Omental fat pad (tissue), 4 donors: Measurements from ENCODE around the gene CALCOCO1. TPM values are rescaled to one million over a fixed set of nuclear protein-coding genes. Genes with fewer than 3 reads are reported as not detected.
"Not testable (repeated sequence)": the region's sequence is repeated elsewhere in the genome, so short reads cannot be mapped to it uniquely, and the experiment has no call there.

Source experiments
- ATAC-seq: fragments of 150-250 bp; one replicate; pipeline ENCODE4 v1.9.1; 2016; ENCODE audit warnings: mild to moderate bottlenecking, moderate library complexity; ENCODE audit not compliant: low FRiP score
- DNase-seq: peaks from one replicate; pipeline ENCODE4 v3.0.0-alpha.2; 2019; ENCODE audit warnings: low spot score
- total RNA-seq, 4 donors: library from RNA; depleted of rRNA; stranded (reverse); fragments of >200 nt; gene quantifications; one replicate each; pipeline ENCODE4 v1.1.0, GENCODE V29; 2016
- TF ChIP-seq, protein P1 (sequence below), 3 donors: fragments of 450-650 bp; IDR thresholded peaks; one replicate each; pipeline ENCODE4 v1.5.1; 2016 to 2017; ENCODE audit warnings: antibody characterized with exemption in 3 of 3, mild to moderate bottlenecking in 3 of 3, moderate library complexity in 2 of 3

CALCOCO1 gene
- total RNA-seq, 4 donors from 2014 or later: 183 to 262 (median 242) TPM

DNA sequence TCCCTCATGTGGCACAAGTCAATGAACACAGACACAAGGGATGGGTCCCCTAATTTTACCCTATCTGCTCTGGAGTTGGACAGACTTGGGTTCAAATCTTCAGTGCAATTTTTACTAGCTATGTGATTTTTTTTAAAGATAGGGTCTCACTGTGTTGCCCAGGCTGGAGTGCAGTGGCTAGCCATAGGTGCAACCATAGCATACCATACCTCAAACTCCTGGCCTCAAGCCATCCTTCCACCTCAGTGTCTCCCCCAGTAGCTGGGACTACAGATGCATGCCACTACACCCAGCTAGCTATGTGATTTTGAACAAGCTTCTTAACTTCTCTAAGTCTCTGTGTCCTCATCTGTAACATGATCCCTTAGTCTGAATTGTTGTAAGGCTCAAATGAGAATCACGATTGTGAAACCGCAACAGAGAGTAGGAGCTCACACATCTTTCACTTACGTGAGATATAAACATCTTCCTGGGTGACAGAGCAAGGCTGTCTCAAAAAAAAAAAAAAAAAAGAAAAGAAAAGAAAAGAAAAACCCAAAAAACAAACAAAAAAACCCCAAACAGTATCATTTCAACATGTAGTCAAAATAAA, 4.7 kb downstream of the CALCOCO1 start:
- TF ChIP-seq, protein P1, sequence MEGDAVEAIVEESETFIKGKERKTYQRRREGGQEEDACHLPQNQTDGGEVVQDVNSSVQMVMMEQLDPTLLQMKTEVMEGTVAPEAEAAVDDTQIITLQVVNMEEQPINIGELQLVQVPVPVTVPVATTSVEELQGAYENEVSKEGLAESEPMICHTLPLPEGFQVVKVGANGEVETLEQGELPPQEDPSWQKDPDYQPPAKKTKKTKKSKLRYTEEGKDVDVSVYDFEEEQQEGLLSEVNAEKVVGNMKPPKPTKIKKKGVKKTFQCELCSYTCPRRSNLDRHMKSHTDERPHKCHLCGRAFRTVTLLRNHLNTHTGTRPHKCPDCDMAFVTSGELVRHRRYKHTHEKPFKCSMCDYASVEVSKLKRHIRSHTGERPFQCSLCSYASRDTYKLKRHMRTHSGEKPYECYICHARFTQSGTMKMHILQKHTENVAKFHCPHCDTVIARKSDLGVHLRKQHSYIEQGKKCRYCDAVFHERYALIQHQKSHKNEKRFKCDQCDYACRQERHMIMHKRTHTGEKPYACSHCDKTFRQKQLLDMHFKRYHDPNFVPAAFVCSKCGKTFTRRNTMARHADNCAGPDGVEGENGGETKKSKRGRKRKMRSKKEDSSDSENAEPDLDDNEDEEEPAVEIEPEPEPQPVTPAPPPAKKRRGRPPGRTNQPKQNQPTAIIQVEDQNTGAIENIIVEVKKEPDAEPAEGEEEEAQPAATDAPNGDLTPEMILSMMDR (IDR thresholded peaks at IDR 0.05): no peak
- ATAC-seq: no peak
- DNase-seq: no peak

- no peak for DNase-seq
- ATAC-seq: no peak
- TF ChIP-seq, protein P1 (IDR thresholded peaks at IDR 0.05): no peak
These were observed 6.3 kb downstream of the CALCOCO1 start for GRCh38 chr12:53720946-53721345.

GRCh38 chr12:53719649-53720048, 7.6 kb downstream of the CALCOCO1 start:
- ATAC-seq (no peak), DNase-seq (no peak)
- TF ChIP-seq, protein P1 (IDR thresholded peaks at IDR 0.05): no peak

- ATAC-seq, DNase-seq: not testable (repeated sequence)
These were observed 8.7 kb downstream of the CALCOCO1 start for GRCh38 chr12:53718567-53718966.

DNA sequence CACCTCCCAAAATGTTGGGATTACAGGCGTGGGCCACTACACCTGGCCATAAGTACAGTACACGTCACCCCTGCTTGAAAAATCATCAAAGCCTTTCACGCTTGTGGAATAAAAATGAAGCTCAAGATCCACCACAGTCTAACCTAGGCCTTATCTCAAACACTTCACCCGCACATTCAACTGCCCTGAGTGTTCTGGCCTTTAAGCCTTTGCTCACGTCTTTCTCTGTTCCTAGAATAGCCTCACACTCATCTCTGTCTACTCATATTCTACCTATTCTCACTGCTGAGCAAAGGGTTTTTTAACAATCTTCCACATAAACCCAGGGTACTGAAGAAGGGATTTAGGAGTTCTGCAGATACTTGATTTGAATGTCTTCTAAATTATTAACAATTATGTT, 9.9 kb downstream of the CALCOCO1 start:
- DNase-seq (no peak), ATAC-seq (no peak)
- TF ChIP-seq, protein P1 (IDR thresholded peaks at IDR 0.05): no peak

DNA sequence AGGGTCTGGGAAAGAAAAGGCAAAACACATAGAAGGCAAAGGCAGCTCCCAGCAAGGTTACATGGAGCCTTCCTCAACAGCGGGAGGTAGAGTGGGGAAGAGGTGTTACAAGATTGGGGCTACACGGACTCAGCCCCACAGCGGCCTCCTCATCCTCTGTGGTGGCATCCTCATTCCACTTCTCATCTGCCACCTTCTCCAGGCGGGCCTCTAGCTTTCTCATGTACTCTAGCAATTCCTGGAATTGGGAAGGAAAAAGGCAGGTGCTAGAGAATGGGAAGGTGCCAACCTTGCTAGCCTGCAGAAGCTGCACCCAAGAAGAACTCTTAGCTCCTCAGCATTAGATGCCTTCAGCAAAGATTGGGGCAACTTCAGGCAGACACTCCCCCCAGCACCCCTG, 13.2 kb downstream of the CALCOCO1 start:
- no peak for ATAC-seq
- TF ChIP-seq, protein P1 (IDR thresholded peaks at IDR 0.05): no peak

DNA sequence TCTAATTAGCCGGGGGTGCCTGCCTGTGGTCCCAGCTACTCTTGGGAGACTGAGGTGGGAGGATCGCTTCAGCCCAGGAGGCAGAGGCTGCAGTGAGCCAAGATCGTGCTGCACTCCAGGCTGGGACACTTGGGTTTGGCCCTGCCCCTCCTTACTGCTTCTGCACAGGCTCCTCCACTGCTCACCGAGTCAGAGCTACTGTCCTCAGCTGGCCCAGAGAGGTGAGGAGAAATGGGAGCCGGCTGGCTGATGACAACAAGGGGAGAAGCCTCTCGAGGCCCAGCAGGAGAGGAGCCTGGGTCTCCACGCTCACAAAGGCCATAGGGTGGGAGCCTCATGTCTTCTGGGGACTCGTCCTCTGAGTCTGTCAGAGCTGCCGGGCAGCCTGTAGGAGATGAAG, 13.7 kb downstream of the CALCOCO1 start:
- DNase-seq (no peak), ATAC-seq (no peak)
- TF ChIP-seq, protein P1 (IDR thresholded peaks at IDR 0.05): no peak

More for the DNA sequence above, 13.2 kb downstream of the CALCOCO1 start:
- DNase-seq: no peak
